Stimulated activated CD4-positive, alpha-beta T cell treated with anti-CD3 and anti-CD28 coated beads, Interleukin-1b, Interleukin-23, amount 100 ng/mL, for 48 hours (primary cell): Measurements from ENCODE around the gene SAG.

ENCODE experiments used
- DNase-seq: peaks from one replicate; pipeline ENCODE4 v3.0.0-alpha.2; 2020

Gene SAG

DNA sequence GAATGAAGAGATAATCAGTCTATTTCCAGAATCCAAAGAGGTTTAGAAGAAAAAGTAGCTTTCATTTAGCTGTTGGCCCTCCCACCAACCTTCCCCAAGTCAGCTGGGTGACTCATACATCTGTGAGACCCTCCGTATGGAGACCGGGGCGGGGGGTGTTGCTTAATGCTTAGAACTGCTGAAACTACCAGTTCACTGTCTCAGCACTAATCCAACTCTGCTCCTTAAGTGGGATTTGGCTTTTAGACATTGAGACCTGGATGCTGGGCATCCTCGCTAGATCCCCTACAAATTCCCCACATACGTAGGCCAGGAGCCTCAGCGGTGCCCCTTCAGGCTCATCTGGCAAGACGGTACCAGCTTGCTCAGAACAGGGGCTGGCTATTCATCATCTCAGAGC is at the start of gene SAG:
Gene SAG (plus strand): TSS at position 252 of the 400 bp plus-strand sequence. CDS start 1,374 bp downstream, outside the sequence.
- no peak for DNase-seq

DNA sequence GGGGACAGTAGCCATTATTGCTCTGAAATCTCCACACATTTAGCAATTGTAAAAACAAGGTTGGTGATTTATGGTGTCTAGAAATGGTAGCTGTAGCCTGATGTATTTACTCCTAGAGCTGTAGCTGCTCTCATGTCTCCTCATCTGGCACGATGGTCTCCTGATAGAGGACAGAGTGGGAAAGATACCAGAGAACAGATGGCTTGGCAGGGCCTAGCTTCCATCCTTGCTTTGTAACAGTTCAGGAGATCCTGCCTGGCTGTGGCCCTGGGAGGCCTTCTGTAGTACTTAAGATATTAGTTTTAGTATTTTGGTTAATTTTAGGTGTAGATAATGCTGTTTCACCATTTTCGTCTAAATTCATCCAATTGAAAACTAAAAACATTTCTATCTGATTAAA is 49.4 kb upstream of the SAG start:
- DNase-seq, result no peak

DNA sequence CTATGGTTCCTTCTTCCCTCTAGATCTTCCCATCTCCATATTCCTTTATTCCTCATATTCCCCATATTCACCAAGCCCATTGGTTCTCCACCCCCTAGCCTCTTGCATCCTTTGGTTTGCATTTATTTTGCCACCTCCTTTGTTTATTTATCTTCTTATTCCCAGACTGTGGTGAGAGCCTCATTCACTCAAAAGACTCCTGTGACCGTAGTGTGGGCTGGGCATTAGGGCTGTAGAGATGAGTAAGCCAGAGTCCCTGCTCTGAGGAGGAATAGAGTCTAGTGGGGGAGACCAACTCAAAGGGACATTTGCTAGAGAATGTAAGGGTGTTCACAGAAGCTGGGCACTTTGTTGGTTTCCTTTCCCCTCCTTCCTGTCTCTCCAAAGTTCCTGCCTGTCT is 47.9 kb upstream of the SAG start:
- no peak for DNase-seq

DNA sequence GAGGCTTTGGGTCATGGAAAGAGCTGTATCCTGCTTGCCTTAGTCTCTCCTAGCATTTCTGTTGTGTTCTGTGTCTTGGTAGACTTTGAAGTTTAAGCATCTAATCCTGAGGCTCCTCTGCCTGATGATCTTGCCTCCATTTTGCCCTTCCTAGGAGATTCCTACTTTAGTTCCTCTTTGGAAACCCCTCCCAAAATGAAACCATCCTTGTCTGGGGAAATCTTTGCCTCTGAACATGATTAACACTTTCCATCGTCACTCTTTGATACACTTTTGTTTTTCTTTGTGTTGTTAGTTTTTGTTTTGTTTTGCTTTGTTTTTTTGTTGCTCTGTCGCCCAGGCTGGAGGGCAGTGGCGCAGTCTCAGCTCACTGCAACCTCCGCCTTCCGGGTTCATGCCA is 47.0 kb upstream of the SAG start:
- no peak for DNase-seq

DNA sequence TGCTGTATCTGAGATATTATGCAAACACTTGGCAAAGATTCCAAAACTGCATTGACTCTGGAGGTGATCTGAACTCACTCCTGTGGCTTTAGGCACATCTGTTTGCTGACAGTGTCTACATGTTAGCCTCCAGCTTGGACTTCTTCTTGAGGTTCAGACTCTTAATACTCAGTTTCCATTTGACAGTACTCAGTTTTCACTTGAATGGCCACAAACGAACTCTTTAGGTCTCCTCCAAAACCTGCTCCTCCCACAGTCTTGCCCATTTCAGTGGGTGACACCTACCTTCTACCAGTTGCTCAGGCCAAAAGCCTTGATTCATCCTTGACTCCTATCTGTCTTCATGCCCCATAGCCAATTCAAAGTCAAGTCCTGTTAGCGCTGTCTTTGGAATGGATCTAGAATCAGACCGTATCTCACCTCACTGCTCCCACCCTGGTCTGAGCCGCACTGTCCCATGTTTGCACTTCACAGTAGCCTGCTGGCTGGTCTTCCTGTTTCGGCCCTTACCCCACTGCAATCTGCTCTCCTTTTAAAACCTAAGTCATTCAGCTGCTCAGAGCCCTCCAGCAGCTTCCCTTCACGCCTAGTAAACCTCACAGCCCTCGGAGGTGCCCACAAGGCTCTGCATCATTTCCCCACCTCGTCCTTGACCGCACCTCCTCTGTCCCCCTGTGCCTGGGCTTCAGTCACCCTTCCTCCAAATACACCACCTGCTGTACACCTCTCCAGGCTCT is 45.6 kb upstream of the SAG start:
- DNase-seq, result no peak

DNA sequence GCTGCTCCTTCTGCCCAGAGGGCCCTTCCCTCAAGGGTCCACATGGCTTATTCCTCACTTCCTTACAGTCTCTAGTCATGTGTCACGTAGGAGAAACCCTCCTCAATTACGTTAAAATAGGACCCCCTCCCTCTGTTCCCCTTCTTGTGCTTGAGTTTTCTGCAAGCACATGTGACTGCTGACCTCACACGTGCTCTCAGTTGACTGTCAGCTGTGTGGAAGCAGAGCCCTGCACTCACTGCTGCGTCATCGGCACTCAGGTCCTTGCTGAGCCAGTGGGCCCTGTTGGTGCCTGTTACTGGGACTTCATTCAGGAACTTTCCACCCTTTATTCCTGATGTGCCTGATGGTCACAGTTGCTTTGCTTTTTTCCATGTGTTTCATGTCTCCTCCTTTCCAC is 45.1 kb upstream of the SAG start:
- no peak for DNase-seq

DNA sequence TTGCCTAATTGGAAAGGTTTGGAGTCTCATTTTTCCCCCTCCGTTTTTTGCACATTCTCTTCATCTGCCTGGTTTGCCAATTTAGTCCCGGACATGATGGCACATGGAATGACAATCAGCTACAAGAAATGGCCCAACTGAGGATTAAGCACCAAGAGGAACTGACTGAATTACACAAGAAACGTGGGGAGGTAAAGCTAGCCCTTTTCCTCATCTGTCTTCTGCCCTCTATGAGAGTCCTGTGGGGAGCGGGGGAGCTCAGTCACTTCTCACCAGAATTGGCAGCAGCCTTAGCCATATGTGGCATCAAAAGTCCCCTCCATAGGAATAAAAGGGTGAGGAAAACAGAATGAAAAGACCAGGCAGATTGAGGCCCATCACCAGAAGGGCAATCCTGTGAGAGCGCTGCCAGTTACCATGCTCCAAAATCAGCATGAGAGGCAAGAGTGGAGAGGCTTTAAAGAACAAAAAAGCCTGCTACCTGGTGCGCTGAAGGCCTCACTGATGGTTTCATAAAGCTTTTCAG is 44.5 kb upstream of the SAG start:
- no peak for DNase-seq

DNA sequence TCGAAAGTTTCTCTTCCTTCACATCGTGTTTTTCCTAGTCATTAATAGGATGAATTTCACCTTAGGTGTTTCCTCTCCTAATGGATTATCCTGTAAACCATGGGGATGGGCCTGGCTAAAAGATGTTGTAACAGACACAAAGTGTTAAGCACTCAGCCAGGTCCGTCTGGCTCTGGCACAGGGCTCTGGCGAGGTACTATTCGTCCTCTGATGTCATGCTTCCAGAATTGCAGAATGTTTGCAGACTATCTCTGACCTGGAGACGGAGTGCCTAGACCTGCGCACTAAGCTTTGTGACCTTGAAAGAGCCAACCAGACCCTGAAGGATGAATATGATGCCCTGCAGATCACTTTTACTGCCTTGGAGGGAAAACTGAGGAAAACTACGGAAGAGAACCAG is 42.9 kb upstream of the SAG start:
- no peak for DNase-seq

DNA sequence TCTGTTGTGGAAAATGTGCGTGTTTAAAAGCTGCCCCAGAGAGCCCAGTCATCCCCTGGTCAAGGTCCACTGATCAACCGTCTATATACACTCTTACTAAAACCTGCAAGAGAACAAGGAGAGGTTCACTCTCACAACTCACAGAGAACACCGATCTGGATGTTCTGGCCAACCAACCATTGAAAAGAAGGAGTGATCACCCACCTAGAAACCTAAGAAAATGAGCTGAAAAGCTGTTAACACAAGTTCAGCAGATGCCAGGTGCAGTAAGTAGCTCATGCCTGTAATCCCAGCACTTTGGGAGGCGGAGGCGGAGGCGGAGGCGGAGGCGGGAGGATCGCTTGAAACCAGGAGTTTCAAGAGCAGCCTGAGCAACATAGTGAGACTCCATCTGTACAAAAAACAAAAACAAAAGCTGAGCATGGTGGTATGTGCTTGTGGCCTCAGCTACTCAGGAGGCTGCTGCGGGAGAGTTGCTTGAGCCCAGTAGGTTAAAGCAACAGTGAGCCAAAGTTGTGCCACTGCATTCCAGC is 41.7 kb upstream of the SAG start:
- DNase-seq, result no peak

DNA sequence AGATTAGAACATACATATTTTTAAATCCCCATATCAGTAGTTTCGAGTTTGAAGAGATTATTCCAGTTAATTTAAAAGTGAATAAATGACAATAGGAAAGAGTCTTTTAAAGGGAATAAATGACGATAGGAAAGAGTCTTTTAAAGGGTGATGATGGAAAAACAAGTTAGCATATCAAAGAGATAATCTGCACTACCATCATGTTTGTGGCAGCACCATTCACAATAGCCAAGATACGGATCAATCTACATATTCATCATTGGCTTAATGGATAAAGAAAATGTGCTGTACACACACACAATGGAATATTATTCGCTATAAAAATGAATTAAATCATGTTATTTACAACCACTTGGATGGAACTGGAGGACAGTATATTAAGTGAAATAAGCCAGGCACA is 41.1 kb upstream of the SAG start:
- DNase-seq, result no peak

DNA sequence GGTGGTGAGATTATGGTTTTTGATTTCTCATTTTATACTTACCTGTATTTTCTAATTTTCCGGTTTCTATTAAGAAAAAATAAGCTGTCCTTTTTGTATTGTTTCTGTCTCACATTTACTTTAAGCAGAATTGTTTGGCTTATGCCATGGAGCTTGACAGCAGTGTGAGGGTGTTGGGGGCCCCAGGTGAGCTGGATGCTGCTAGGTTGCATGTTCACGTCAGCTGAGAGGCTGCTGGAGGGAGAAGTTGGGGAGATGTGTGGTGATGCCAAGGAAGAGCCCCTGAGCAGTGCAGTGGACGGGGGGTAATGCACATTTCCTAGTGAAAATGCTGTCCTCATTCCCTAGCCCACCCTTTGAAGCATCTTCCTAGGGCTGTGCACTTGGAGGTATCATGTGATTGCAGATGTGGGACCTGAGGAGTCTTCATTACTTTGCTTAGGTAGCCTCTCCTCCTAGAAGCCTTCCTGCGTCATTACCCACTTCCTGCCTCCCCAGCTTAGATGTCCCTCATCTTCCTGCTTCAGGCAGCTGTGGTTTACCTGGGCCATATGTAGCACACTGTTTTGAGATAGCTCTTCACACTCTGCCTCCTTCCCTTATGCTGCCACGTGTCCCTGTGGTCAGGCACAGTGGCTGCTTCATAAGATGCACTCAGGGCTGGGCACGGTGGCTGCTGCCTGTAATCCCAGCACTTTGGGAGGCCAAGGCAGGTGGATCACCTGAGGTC is 39.9 kb upstream of the SAG start:
- peak; percentile 81 for DNase-seq

DNA sequence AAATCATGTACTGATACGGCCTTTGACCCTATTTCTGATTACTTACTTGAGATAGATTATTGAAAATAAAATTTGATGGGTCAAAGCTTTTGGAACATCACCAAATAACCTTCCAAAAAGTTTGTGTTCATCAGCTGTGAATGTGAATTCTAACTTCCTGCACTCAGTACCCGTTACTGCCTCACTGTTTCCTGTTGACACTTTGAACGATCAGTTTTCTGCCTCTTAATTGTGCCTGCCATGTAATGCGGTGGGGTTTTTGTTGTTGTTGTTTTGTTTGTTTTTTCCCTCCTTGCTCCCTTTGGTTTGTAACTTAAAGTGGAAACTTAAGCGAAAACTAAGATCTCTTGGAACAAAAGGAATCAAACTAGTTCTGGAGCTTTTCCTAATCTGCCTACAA is 37.2 kb upstream of the SAG start:
- DNase-seq, result no peak

DNA sequence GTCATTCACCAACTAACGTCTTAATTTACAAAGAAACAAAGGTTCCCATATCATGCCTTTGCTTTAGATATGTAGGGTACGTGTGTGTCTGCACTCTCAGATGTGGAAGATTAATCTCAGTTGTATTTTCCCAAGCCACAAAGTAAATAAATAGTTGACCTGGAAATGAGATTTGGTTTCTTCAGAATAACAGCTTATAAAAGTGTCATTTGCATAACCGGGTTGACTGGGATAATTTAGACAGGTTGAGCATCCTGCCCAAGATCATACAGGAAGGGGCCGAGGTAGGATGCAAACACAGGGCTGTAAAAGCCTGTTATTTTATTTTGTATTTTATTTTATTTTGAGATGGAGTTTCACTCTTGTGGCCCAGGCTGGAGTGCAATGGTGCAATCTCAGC is 36.7 kb upstream of the SAG start:
- DNase-seq, result no peak

DNA sequence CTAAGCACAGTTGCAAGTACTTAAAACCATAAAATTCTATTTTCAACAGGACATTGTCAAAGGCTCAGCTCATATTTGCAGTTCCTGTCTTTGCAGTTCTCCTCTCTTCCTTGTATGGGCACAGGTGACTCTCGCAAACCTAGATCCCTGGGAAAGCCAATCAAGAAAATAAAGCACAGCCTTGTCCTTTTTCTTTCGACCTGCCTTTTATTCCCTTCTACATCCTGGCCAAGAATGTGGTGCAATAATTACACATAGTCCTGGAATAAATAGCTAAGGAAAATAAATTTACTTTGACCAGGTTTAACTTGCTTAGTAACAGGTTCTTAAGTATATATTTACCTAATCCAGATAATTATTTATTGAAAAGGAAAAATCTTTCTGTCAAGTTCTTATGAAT is 35.9 kb upstream of the SAG start:
- DNase-seq, result no peak

DNA sequence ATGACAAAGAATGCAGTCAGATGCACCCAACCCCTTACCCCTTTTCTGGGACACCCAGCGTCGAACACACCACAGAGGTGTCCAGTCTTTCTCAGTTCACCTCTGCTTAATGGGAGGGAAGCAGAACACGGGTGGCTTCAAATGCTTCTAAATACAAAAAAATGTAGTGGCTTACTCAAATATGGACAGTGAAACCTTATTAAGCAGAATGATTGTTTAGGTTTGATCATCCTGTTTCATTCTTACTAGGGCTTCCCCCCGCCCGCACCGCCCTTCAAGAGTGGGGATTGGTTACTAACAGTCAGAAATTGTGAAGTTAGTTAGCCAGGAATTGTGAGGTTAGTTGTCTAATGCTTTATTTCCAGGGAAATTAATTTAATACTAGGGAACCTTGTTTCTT is 34.5 kb upstream of the SAG start:
- DNase-seq, result peak; percentile 33

DNA sequence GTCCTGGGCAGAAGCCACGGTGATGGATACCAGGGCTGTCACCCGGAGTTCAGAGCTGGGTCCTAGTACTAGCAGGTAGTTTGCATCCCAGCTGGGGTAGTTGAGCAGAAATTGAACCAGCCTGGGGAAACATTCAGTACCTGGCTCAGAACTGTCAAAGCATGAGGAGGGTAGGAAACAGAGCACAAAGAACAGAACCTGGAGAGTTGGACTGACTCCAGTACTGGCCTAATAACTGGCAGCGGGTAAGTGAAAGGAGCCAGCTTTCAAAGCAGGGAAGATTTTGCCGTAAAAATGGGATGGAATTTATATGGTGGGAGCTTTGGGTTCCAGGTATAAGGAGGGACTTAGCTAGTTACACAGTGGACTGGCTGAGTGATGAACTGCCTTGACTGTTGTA is 32.4 kb upstream of the SAG start:
- DNase-seq, result no peak

DNA sequence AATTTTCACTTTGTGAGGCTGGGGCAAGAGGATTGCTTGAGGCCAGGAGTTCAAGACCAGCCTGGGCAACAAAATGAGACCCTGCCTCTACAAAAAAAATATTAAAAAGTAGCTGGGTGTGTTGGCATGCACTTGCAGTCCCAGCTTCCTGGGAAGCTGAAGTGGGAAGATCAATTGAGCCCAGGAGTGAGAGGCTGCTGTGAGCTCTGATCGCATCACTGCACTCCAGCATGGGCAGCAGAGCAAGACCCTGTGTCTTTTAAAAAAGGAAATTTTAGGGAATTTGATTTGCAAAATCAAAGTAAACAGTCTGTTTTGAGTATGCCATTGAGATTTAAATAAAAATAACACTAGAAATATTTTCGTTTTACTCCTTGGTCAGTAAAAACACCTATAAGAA is 28.7 kb upstream of the SAG start:
- no peak for DNase-seq

DNA sequence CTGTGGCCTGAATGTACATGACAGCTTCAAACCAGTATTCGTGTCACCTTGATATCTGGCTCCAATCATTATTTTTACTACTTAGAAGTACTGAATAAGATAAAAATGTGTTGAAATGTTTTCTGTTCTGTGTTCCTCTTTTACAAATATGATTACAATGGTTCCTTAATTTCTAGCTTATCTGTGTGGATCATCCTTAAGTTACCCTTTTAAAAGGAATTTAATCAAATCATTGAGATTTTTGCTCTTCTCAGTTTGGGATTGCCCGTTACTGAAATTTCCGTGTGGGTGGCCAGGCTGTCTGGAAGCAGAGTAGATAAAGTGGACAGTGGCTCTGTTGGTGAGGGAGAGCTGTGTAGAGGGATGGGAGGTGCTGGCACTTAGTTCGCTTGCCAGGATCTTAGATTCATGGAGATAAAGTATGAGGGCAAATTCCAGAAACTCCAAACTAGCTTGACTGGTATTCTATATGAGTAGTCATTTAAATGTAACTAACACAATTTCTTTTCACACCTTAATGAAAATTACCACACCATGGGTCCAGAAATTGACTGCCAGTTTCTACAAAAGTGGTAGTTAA is 27.4 kb upstream of the SAG start:
- no peak for DNase-seq

DNA sequence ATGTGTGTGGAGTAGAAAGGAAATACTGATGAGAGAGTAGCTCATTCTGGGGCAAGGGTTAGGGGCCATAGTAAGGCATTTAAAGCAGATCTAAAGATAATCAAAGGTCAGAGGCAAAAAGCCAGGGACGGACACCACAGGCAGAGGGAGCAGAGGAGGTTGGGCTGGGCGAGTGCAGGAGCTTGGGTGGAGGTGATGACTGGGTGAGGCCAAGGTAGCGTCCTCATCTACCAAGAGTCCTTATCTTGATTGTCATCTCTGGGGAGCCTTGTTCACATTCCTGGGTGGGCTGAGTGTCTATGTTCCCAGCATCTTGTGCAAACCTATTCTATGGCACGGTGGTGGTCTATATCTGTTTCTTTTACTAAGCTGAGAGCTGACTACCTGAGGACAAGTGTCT is 26.1 kb upstream of the SAG start:
- no peak for DNase-seq

DNA sequence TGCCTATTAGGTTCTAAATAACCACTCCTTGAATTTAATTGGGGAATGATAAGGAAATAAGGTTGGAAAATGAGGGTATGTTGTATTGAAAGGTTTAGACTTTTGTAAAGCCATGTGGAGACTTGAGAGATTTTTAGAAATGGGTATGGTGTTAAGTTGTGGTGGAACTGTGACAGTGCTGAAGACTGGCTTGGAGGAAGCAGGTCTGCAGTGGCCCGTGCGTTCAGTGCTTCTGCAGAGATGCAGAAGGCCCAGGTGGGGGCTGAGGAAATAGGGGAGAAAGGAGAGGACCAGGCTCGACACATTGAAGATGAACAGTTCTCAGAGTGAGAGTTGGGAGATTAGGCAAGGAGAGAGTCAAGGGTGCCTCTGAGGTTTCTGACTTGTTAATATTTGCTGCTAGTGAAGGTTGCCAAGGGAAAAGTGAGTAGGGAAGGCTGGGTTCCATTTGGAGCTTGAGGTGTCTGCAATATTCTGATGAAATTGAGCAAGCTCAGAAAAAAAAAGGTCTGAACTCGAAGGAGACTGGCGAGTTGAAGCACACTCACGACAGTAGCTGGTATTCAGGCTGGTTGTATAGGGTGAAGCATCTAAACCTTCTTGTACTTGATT is 25.5 kb upstream of the SAG start:
- no peak for DNase-seq

DNA sequence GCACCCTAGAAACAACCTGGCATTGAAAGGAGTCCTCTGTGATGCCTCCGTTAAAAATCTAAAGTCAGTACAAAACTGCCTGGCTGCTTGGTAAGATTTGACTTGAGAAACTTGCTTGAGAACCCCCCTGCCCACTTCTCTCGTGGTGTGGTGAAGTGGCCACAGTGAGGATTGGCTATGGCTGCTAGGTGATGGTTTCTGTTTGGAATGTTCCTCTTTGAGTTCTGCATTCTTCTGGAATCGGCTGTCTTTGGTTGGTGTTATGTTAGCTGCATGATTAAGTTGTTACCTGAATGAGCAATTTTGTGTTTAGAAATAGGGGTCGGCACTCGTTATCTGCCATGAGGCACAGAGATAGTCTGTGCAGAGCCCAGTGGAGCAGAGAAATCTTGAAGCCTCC is 21.7 kb upstream of the SAG start:
- no peak for DNase-seq

DNA sequence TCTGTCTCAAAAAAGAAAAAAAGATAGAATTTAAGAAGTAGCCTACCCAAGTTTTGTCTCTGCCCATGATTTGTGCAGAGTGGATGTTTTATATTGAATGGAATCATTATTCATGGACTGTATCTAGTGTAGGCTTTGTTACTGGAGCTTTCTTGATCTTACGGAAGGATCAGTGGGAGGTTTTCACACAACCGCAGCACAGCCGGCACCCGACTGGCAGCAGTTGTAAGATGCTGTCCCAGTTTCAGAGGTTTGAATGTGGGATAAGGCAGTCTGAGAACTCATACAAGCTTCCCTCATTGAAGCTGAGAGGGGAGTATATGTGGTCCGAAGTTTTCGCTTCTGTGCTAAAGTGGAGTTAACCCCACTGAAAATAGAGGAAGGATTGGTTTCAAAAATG is 19.7 kb upstream of the SAG start:
- no peak for DNase-seq

DNA sequence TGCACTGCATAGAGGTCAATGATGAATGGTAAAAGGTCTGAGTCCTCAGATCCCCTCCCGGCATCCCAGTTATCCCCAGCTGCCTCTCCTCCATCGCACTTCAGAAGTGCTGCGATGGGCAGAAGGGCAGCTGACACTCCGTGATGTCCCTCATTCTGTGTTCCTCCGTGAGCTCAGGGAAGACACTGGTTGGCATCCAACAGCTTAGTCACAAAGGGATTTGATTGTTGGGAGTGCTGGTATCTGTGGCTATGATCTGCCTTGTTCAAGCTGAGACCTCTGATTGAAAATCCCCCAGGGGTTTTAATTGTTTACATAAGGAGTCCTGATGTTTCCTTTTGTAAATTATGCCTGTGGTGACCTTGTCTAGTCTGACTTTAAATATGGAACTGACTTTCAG is 19.0 kb upstream of the SAG start:
- DNase-seq, result no peak

DNA sequence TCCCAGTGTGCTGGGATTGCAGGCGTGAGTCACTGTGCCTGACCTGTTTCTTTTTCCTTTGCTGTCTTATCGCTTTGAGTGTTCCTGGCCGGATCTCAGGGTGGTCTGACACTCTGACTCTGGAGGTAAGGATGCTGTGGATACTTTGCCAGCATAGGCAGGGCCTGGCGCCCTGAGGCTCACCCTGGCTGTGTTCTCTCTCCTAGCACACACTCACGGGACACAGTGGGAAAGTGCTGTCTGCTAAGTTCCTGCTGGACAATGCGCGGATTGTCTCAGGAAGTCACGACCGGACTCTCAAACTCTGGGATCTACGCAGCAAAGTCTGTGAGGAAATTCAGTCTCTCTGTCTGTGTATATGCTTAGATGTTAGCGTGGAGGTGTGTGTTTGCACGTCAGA is 18.0 kb upstream of the SAG start:
- DNase-seq, result no peak
